Kidney epithelial cell (primary cell): Measurements from ENCODE around the gene APOD. TPM values are rescaled to one million over a fixed set of nuclear protein-coding genes. Genes with fewer than 3 reads are reported as not detected.

Experiments
- DNase-seq: peaks from one replicate; pipeline ENCODE4 v3.0.0-alpha.2; 2010; ENCODE audit warnings: low read depth
- H3K27me3 ChIP-seq: 2 replicates; pipeline ENCODE4 v1.6.0; 2011; ENCODE audit warnings: low read length; ENCODE audit not compliant: control insufficient read depth, insufficient read depth
- H3K36me3 ChIP-seq: 2 replicates; pipeline ENCODE4 v1.5.1; 2011; ENCODE audit warnings: low read length; ENCODE audit not compliant: control insufficient read depth, insufficient read depth
- H3K4me3 ChIP-seq: 2 replicates; pipeline ENCODE4 v1.5.1; 2011; ENCODE audit warnings: low read depth, mild to moderate bottlenecking, control low read depth, low read length
- CTCF ChIP-seq: IDR thresholded peaks from 2 replicates; pipeline ENCODE4 v1.5.1; 2011; ENCODE audit warnings: mild to moderate bottlenecking, moderate library complexity, low read length, control low read depth, inconsistent platforms; ENCODE audit not compliant: insufficient read depth, poor library complexity, severe bottlenecking
- total RNA-seq: library from RNA; depleted of rRNA; stranded (reverse); fragments of >200 nt; gene quantifications from 2 replicates; pipeline ENCODE4 v1.2.3, GENCODE V29; 2015

APOD gene
- total RNA-seq, 1 donor from 2014 or later, result not detected

GRCh38 chr3:195524171-195524896 lies 59.4 kb downstream of the APOD start:
- no peaks in the 10 kb centered on the region for H3K27me3 ChIP-seq
- H3K4me3 ChIP-seq, result no peak overlapping the region
- no peaks in the 10 kb centered on the region for H3K36me3 ChIP-seq
- DNase-seq, result no peak
- TF ChIP-seq CTCF, result no peak

GRCh38 chr3:195522254-195523023 lies 61.3 kb downstream of the APOD start:
- Histone ChIP-seq H3K36me3 (no peaks in the 10 kb centered on the region), H3K27me3 (no peaks in the 10 kb centered on the region), H3K4me3 (no peak overlapping the region)
- DNase-seq, result no peak
- TF ChIP-seq CTCF, result peak; percentile 46

Other genes with a start within 250 kb of the APOD start
- gene ACAP2, start 140.9 kb downstream of the APOD start, total RNA-seq, result 38.3 and 39.0 TPM in 2 replicates
- gene PPP1R2, start 40.6 kb downstream of the APOD start, total RNA-seq, result 50.8 and 70.5 TPM in 2 replicates
- gene MUC20, start 137.0 kb upstream of the APOD start, total RNA-seq, result 42.1 and 61.4 TPM in 2 replicates
- gene MUC4, start 228.0 kb upstream of the APOD start, total RNA-seq, result 6.9 and 10.4 TPM in 2 replicates